ENCODE measurements around the gene ATRNL1.

GRCh38 chr10:115982076-115982475, 888.9 kb downstream of the ATRNL1 start:
- TF ChIP-seq, protein P1, sequence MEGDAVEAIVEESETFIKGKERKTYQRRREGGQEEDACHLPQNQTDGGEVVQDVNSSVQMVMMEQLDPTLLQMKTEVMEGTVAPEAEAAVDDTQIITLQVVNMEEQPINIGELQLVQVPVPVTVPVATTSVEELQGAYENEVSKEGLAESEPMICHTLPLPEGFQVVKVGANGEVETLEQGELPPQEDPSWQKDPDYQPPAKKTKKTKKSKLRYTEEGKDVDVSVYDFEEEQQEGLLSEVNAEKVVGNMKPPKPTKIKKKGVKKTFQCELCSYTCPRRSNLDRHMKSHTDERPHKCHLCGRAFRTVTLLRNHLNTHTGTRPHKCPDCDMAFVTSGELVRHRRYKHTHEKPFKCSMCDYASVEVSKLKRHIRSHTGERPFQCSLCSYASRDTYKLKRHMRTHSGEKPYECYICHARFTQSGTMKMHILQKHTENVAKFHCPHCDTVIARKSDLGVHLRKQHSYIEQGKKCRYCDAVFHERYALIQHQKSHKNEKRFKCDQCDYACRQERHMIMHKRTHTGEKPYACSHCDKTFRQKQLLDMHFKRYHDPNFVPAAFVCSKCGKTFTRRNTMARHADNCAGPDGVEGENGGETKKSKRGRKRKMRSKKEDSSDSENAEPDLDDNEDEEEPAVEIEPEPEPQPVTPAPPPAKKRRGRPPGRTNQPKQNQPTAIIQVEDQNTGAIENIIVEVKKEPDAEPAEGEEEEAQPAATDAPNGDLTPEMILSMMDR (IDR thresholded peaks at IDR 0.05; ENCODE audit: poor library complexity): no peak
- no peak for TF ChIP-seq EZH2 (IDR thresholded peaks at IDR 0.05; ENCODE audit: borderline replicate concordance)

All from hepatocyte (in vitro differentiated cells).